ENCODE results near the gene RALB.
"Not testable (repeated sequence)": the region's sequence is repeated elsewhere in the genome, so short reads cannot be mapped to it uniquely, and the experiment has no call there.

The RALB gene

GRCh38 chr2:120224735-120225548, 27.7 kb upstream of the RALB start:
- DNase-seq: no peak

GRCh38 chr2:120225549-120226065, 27.0 kb upstream of the RALB start:
- DNase-seq: no peak

GRCh38 chr2:120226316-120226715, 26.3 kb upstream of the RALB start:
- DNase-seq: no peak

- DNase-seq: no peak
Measured at GRCh38 chr2:120227111-120227991, 25.3 kb upstream of the RALB start.

- DNase-seq: no peak
Measured at GRCh38 chr2:120228503-120228902, 24.1 kb upstream of the RALB start.

- no peak for DNase-seq
Measured at GRCh38 chr2:120229341-120229740, 23.3 kb upstream of the RALB start.

- no peak for DNase-seq
Measured at GRCh38 chr2:120230515-120231471, 21.9 kb upstream of the RALB start.

- DNase-seq: no peak
Measured at GRCh38 chr2:120231564-120231973, 21.1 kb upstream of the RALB start.

- DNase-seq: no peak
Measured at GRCh38 chr2:120231974-120232635, 20.5 kb upstream of the RALB start.

- DNase-seq: no peak
Measured at GRCh38 chr2:120233292-120233691, 19.4 kb upstream of the RALB start.

GRCh38 chr2:120235158-120235557, 17.5 kb upstream of the RALB start:
- DNase-seq: not testable (repeated sequence)

GRCh38 chr2:120235681-120236080, 17.0 kb upstream of the RALB start:
- no peak for DNase-seq

GRCh38 chr2:120236316-120236715, 16.3 kb upstream of the RALB start:
- DNase-seq: no peak

- no peak for DNase-seq
Measured at GRCh38 chr2:120236791-120237190, 15.9 kb upstream of the RALB start.

- DNase-seq: no peak
Measured at GRCh38 chr2:120237491-120237902, 15.2 kb upstream of the RALB start.

- DNase-seq: no peak
Measured at GRCh38 chr2:120238728-120239487, 13.7 kb upstream of the RALB start.

- no peak for DNase-seq
Measured at GRCh38 chr2:120239488-120240287, 13.0 kb upstream of the RALB start.

- DNase-seq: no peak
Measured at GRCh38 chr2:120240901-120241429, 11.7 kb upstream of the RALB start.

GRCh38 chr2:120241684-120242083, 11.0 kb upstream of the RALB start:
- no peak for DNase-seq

GRCh38 chr2:120243211-120243610, 9.4 kb upstream of the RALB start:
- no peak for DNase-seq
